ENCODE data around the gene LHFPL3. TPM values are rescaled to one million over a fixed set of nuclear protein-coding genes. Genes with fewer than 3 reads are reported as not detected.

Gene LHFPL3
- total RNA-seq, 1 experiment from 2014 or later, result not detected

DNA sequence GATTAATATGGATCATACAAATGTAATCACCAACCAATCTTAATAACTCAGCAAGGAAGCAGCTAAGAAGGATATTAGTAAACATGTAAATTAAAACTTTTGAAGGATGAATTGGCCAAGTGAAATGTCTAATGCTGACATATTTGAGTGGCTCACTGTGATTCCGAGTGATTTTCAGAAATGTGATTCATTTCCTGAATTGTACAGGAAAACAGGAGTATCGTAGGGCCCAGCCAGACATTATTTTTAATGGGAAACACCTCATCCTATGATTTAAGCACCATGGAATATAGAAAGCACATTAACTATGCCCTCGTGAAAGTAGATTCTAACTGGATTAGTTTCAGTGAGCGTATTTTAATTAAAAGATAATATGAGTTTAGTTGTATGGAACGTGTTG, 82.3 kb downstream of the LHFPL3 start:
- no peaks in the 10 kb centered on the region for H3K36me3 ChIP-seq (ENCODE audit: control insufficient read depth in 1 of 2, insufficient read depth in 2 of 2, low read length in 2 of 2)
- no peaks in the 10 kb centered on the region for H3K9me2 ChIP-seq (ENCODE audit: insufficient read depth)
- ChIA-PET RAD21 (ENCODE audit: low non-redundant PET in 1 of 2, low total read pairs in 2 of 2, uncharacterized antibody in 2 of 2, unreplicated experiment in 2 of 2) (no interaction called here), POLR2A (no interaction called here), CTCF (no interaction called here)
- BruUV-seq (replicated peaks), result no TSS peak
- no peaks in the 10 kb centered on the region for H3K79me2 ChIP-seq (ENCODE audit: insufficient read depth, low read length)
- no peak overlapping the region for H2AFZ ChIP-seq (ENCODE audit: low read depth, low read length, poor library complexity, severe bottlenecking)
- H3K9me3 ChIP-seq (ENCODE audit: control insufficient read depth in 1 of 2, insufficient read depth in 1 of 2, low read depth in 1 of 2, low read length in 2 of 2), result no peaks in the 10 kb centered on the region
- H4K20me1 ChIP-seq (ENCODE audit: insufficient read depth), result no peaks in the 10 kb centered on the region
- H3K4me3 ChIP-seq (replicated peaks in 1 of 2; ENCODE audit: low read depth in 1 of 2, low read length in 2 of 2), result no peak overlapping the region
- intact Hi-C loops (cut with micrococcal nuclease), result no loop called here
- H3K4me2 ChIP-seq (ENCODE audit: low read length), result no peak overlapping the region
- no peak for DNase-seq (ENCODE audit: low read depth, low spot score)
- H3K4me1 ChIP-seq (ENCODE audit: control insufficient read depth in 1 of 2, insufficient read depth in 2 of 2, low read length in 2 of 2), result no peaks in the 10 kb centered on the region
- TF ChIP-seq, protein P1, sequence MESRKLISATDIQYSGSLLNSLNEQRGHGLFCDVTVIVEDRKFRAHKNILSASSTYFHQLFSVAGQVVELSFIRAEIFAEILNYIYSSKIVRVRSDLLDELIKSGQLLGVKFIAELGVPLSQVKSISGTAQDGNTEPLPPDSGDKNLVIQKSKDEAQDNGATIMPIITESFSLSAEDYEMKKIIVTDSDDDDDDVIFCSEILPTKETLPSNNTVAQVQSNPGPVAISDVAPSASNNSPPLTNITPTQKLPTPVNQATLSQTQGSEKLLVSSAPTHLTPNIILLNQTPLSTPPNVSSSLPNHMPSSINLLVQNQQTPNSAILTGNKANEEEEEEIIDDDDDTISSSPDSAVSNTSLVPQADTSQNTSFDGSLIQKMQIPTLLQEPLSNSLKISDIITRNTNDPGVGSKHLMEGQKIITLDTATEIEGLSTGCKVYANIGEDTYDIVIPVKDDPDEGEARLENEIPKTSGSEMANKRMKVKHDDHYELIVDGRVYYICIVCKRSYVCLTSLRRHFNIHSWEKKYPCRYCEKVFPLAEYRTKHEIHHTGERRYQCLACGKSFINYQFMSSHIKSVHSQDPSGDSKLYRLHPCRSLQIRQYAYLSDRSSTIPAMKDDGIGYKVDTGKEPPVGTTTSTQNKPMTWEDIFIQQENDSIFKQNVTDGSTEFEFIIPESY (IDR thresholded peaks at IDR 0.05; ENCODE audit: extremely low read depth, insufficient replicate concordance, low read length), result no peak
- no peak for TF ChIP-seq CBX3 (IDR thresholded peaks at IDR 0.05; ENCODE audit: low read depth)
- TF ChIP-seq CEBPB (IDR thresholded peaks at IDR 0.05; ENCODE audit: low read depth), result no peak
- no peak for TF ChIP-seq YY1 (IDR thresholded peaks at IDR 0.05; ENCODE audit: extremely low read depth, insufficient replicate concordance, low read depth, low read length)
- TF ChIP-seq ELF1 (IDR thresholded peaks at IDR 0.05; ENCODE audit: borderline replicate concordance, low read depth), result no peak
- TF ChIP-seq FOSL1 (IDR thresholded peaks at IDR 0.05; ENCODE audit: low read depth), result no peak
- TF ChIP-seq EZH2phosphoT487 (IDR thresholded peaks at IDR 0.05; ENCODE audit: borderline replicate concordance), result no peak
- TF ChIP-seq EGR1 (IDR thresholded peaks at IDR 0.05; ENCODE audit: low read depth), result no peak
- TF ChIP-seq TCF7L2 (IDR thresholded peaks at IDR 0.05; ENCODE audit: borderline replicate concordance, extremely low read depth, insufficient read depth, insufficient read length), result no peak
- no peak for TF ChIP-seq ZFX (IDR thresholded peaks at IDR 0.05)
- TF ChIP-seq POLR2AphosphoS5 (IDR thresholded peaks at IDR 0.05; ENCODE audit: low read depth, low read length), result no peak
- TF ChIP-seq, protein P2, sequence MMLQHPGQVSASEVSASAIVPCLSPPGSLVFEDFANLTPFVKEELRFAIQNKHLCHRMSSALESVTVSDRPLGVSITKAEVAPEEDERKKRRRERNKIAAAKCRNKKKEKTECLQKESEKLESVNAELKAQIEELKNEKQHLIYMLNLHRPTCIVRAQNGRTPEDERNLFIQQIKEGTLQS (IDR thresholded peaks at IDR 0.05), result no peak
- TF ChIP-seq, protein P3, sequence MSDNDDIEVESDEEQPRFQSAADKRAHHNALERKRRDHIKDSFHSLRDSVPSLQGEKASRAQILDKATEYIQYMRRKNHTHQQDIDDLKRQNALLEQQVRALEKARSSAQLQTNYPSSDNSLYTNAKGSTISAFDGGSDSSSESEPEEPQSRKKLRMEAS (IDR thresholded peaks at IDR 0.05), result no peak
- no peak overlapping the region for H3K27ac ChIP-seq (ENCODE audit: low read depth, low read length)
- peaks cover 16% of the 10 kb centered on the region; the same call in 1 of the 2 replicates for H3K27me3 ChIP-seq (ENCODE audit: insufficient read depth, low read length)
- no peak overlapping the region for H3K9ac ChIP-seq (ENCODE audit: low read length)
- ATAC-seq, result no peak
